MM.1S (cell line): Measurements from ENCODE around the gene SUPT6H.
"Not testable (repeated sequence)": the region's sequence is repeated elsewhere in the genome, so short reads cannot be mapped to it uniquely, and the experiment has no call there.

Experiments
- EZH2 ChIP-seq: fragments of 300-600 bp; sonication (generic); optimal IDR thresholded peaks from 2 replicates; pipeline ENCODE3; 2017; ENCODE audit warnings: low read depth, mild to moderate bottlenecking, antibody characterized with exemption, low read length, mixed read lengths
- EZH2phosphoT487 ChIP-seq: fragments of 300-600 bp; sonication (generic); IDR thresholded peaks from 2 replicates; pipeline ENCODE4 v1.6.1; 2018; ENCODE audit warnings: antibody characterized with exemption, low read length
- TF ChIP-seq, protein P1 (sequence below): fragments of 300-600 bp; sonication (generic); IDR thresholded peaks from 2 replicates; pipeline ENCODE4 v1.5.1; 2016; ENCODE audit warnings: antibody characterized with exemption, low read length, mixed read lengths

DNA sequence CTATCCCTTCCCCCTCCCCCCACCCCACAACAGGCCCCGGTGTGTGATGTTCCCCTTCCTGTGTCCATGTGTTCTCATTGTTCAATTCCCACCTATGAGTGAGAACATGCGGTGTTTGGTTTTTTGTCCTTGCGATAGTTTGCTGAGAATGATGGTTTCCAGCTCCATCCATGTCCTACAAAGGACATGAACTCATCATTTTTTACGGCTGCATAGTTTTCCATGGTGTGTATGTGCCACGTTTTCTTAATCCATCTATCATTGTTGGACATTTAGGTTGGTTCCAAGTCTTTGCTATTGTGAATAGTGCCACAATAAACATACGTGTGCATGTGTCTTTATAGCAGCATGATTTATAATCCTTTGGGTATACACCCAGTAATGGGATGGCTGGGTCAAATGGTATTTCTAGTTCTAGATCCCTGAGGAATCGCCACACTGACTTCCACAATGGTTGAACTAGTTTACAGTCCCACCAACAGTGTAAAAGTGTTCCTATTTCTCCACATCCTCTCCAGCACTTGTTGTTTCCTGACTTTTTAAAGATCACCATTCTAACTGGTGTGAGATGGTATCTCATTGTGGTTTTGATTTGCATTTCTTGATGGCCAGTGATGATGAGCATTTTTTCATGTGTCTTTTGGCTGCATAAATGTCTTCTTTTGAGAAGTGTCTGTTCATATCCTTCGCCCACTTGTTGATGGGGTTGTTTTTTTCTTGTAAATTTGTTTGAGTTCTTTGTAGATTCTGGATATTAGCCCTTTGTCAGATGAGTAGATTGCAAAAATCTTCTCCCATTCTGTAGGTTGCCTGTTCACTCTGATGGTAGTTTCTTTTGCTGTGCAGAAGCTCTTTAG is 74.1 kb downstream of the SUPT6H start:
- TF ChIP-seq, protein P1, sequence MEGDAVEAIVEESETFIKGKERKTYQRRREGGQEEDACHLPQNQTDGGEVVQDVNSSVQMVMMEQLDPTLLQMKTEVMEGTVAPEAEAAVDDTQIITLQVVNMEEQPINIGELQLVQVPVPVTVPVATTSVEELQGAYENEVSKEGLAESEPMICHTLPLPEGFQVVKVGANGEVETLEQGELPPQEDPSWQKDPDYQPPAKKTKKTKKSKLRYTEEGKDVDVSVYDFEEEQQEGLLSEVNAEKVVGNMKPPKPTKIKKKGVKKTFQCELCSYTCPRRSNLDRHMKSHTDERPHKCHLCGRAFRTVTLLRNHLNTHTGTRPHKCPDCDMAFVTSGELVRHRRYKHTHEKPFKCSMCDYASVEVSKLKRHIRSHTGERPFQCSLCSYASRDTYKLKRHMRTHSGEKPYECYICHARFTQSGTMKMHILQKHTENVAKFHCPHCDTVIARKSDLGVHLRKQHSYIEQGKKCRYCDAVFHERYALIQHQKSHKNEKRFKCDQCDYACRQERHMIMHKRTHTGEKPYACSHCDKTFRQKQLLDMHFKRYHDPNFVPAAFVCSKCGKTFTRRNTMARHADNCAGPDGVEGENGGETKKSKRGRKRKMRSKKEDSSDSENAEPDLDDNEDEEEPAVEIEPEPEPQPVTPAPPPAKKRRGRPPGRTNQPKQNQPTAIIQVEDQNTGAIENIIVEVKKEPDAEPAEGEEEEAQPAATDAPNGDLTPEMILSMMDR, result not testable (repeated sequence)
- TF ChIP-seq EZH2, EZH2phosphoT487: not testable (repeated sequence)
